HepG2 (cell line): ENCODE results near the gene SERPINA6. TPM values are rescaled to one million over a fixed set of nuclear protein-coding genes. Genes with fewer than 3 reads are reported as not detected.

Experiments used
- ATAC-seq: fragments of 200-7000 bp; cut with Tn5 transposase; 3 replicates; pipeline ENCODE4 v1.9.1; 2020; ENCODE audit warnings: mild to moderate bottlenecking, moderate library complexity
- BruUV-seq: library from RNA; stranded (reverse); fragments of 400-500 nt; replicated peaks from 2 replicates; lab custom pipeline; 2021; lab: Mats Ljungman, UMichigan
- CTCF ChIA-PET: fragments of 300-600 bp; formaldehyde crosslinking; extraction: SDS; loops from one replicate; lab custom pipeline; 2021; ENCODE audit warnings: low total read pairs, inconsistent platforms, low intra/inter-chr PET ratio; lab: Yijun Ruan, JAX
- POLR2A ChIA-PET: fragments of 350-600 bp; sonication (Branson Sonifier 250); formaldehyde crosslinking; loops from one replicate; lab custom pipeline; 2020; ENCODE audit warnings: antibody characterized with exemption, inconsistent platforms; lab: Yijun Ruan, JAX
- DNase-seq: peaks from one replicate; pipeline ENCODE4 v3.0.0-alpha.2; 2015; ENCODE audit warnings: low spot score
- FAIRE-seq: peaks from 3 replicates; lab custom pipeline; 2011; peaks lifted over from hg19 to GRCh38; lab: Jason Lieb, UNC
- H2AFZ ChIP-seq: one replicate; pipeline ENCODE4 v1.6.1; 2011; ENCODE audit warnings: low read length, inconsistent platforms
- H3K27ac ChIP-seq: fragments of 300-600 bp; 3 replicates; pipeline ENCODE4 v1.8.0; 2011; ENCODE audit warnings: mixed run types, mild to moderate bottlenecking, mixed read lengths, low read length, inconsistent platforms; ENCODE audit not compliant: insufficient read depth; ENCODE audit errors: extremely low read length
- H3K27me3 ChIP-seq, 2 experiments: fragments of 200-600 bp in 1 of 2; 2 replicates in 1 of 2; 3 replicates in 1 of 2; pipeline versions ENCODE4 v1.6.0 to v1.8.0; 2011; ENCODE audit warnings: low read length in 2 of 2, mild to moderate bottlenecking in 2 of 2, moderate library complexity in 2 of 2, inconsistent platforms in 1 of 2; ENCODE audit not compliant: insufficient read depth in 2 of 2, control insufficient read depth in 1 of 2
- H3K36me3 ChIP-seq, 2 experiments: fragments of 200-600 bp in 1 of 2; replicated peaks in 1 of 2; 2 replicates in 1 of 2; 3 replicates in 1 of 2; pipeline versions ENCODE4 v1.5.1 to v1.8.0; 2011; ENCODE audit warnings: low read length in 2 of 2, inconsistent platforms in 1 of 2; ENCODE audit not compliant: insufficient read depth in 2 of 2, control insufficient read depth in 1 of 2
- H3K4me1 ChIP-seq: 2 replicates; pipeline ENCODE4 v1.5.1; 2012; ENCODE audit warnings: low read length, inconsistent platforms; ENCODE audit not compliant: insufficient read depth
- H3K4me2 ChIP-seq: 2 replicates; pipeline ENCODE4 v1.6.0; 2011; ENCODE audit warnings: low read depth, low read length, inconsistent platforms
- H3K4me3 ChIP-seq, 3 experiments: fragments of 200-600 bp in 1 of 3; sonication (generic), shearing (Covaris generic) in 1 of 3; replicated peaks in 1 of 3; 2 replicates each; pipeline ENCODE4 v1.5.1; 2011 to 2016; ENCODE audit warnings: low read length in 3 of 3, inconsistent platforms in 2 of 3, low read depth in 2 of 3, mild to moderate bottlenecking in 2 of 3, control low read depth in 1 of 3, mixed read lengths in 1 of 3; ENCODE audit not compliant: insufficient read depth in 1 of 3
- H3K79me2 ChIP-seq: one replicate; pipeline ENCODE4 v1.6.1; 2011; ENCODE audit warnings: low read length, inconsistent platforms; ENCODE audit not compliant: insufficient read depth
- H3K9ac ChIP-seq: 2 replicates; pipeline ENCODE4 v1.6.0; 2011; ENCODE audit warnings: mild to moderate bottlenecking, low read depth, low read length, inconsistent platforms; ENCODE audit not compliant: insufficient read depth
- H3K9me3 ChIP-seq: 2 replicates; pipeline ENCODE4 v1.5.1; 2012; ENCODE audit warnings: mild to moderate bottlenecking, low read length
- H4K20me1 ChIP-seq: 2 replicates; pipeline ENCODE4 v1.6.0; 2011; ENCODE audit warnings: inconsistent platforms, mild to moderate bottlenecking, low read length, moderate library complexity; ENCODE audit not compliant: insufficient read depth
- AGO2 ChIP-seq: fragments of 200-400 bp; formaldehyde crosslinking; optimal IDR thresholded peaks from 2 replicates; pipeline ENCODE3; 2017; ENCODE audit warnings: mild to moderate bottlenecking, low read depth, low read length, moderate library complexity
- CREB1 ChIP-seq, 2 experiments: fragments of 450-650 bp in 1 of 2; IDR thresholded peaks; 2 replicates each; pipeline ENCODE4 v1.6.1; 2016 to 2017; ENCODE audit warnings: control low read depth in 1 of 2, mild to moderate bottlenecking in 1 of 2, missing compliant biosample characterization in 1 of 2, missing genetic modification characterization in 1 of 2
- HDAC2 ChIP-seq: sonication (generic); formaldehyde crosslinking; IDR thresholded peaks from 2 replicates; pipeline ENCODE4 v1.4.0; 2020; ENCODE audit warnings: missing genetic modification reagents
- MED13 ChIP-seq: sonication (generic); formaldehyde crosslinking; IDR thresholded peaks from 2 replicates; pipeline ENCODE4 v1.5.0; 2020; ENCODE audit warnings: missing genetic modification reagents
- MZF1 ChIP-seq: sonication (generic); formaldehyde crosslinking; IDR thresholded peaks from 2 replicates; pipeline ENCODE4 v1.8.1; 2023; ENCODE audit warnings: mild to moderate bottlenecking, missing genetic modification reagents, borderline replicate concordance
- NCOR1 ChIP-seq: fragments of 200-600 bp; sonication (generic); IDR thresholded peaks from 2 replicates; pipeline ENCODE4 v1.7.0; 2017; ENCODE audit warnings: antibody characterized with exemption, low read length, borderline replicate concordance
- NFIC ChIP-seq: IDR thresholded peaks from 2 replicates; pipeline ENCODE4 v1.6.1; 2012; ENCODE audit warnings: mild to moderate bottlenecking, low read length, inconsistent platforms
- SP1 ChIP-seq, 2 experiments: fragments of 450-650 bp in 1 of 2; sonication (generic) in 1 of 2; formaldehyde crosslinking in 1 of 2; IDR thresholded peaks; 2 replicates each; pipeline versions ENCODE4 v1.4.0 to v1.6.1; 2016 to 2020; ENCODE audit warnings: missing genetic modification reagents in 1 of 2
- SRSF1 ChIP-seq: fragments of 200-400 bp; formaldehyde crosslinking; optimal IDR thresholded peaks from 2 replicates; pipeline ENCODE3; 2017; ENCODE audit warnings: mild to moderate bottlenecking, low read depth, low read length, moderate library complexity
- TEAD3 ChIP-seq: optimal IDR thresholded peaks from 2 replicates; pipeline ENCODE3; 2016; ENCODE audit warnings: borderline replicate concordance
- ZFY ChIP-seq: sonication (generic); formaldehyde crosslinking; IDR thresholded peaks from 2 replicates; pipeline ENCODE4 v1.4.0; 2020; ENCODE audit warnings: missing genetic modification reagents
- ZNF138 ChIP-seq: sonication (generic); formaldehyde crosslinking; IDR thresholded peaks from 2 replicates; pipeline ENCODE4 v1.5.0; 2020; ENCODE audit warnings: mild to moderate bottlenecking, low read depth, missing genetic modification reagents
- ZNF44 ChIP-seq: sonication (generic); formaldehyde crosslinking; IDR thresholded peaks from 2 replicates; pipeline ENCODE4 v1.5.1; 2020; ENCODE audit warnings: mild to moderate bottlenecking, missing genetic modification reagents
- ZNF546 ChIP-seq: sonication (generic); formaldehyde crosslinking; conservative IDR thresholded peaks from 2 replicates; pipeline ENCODE4 v1.8.1; 2023; ENCODE audit warnings: mild to moderate bottlenecking, missing genetic modification reagents
- ZNF614 ChIP-seq: IDR thresholded peaks from 2 replicates; pipeline ENCODE4 v1.6.1; 2018; ENCODE audit warnings: missing biosample characterization, missing genetic modification reagents, inconsistent platforms, borderline replicate concordance
- ZNF652 ChIP-seq: IDR thresholded peaks from 2 replicates; pipeline ENCODE4 v1.6.1; 2016; ENCODE audit warnings: low read depth, borderline replicate concordance
- ZSCAN31 ChIP-seq: sonication (generic); formaldehyde crosslinking; IDR thresholded peaks from 2 replicates; pipeline ENCODE4 v1.5.0; 2020; ENCODE audit warnings: low read depth, mild to moderate bottlenecking, missing genetic modification reagents
- WGBS: methylation state at CpG from one replicate; pipeline ENCODE4 v1.1.6; 2017; ENCODE audit warnings: low lambda C conversion rate; 5-methylcytosine and 5-hydroxymethylcytosine counted together
- in situ Hi-C: cut with HindIII; loops from 2 replicates; pipeline ENCODE4 v1.10.0; 2017; ENCODE audit warnings: low pct_unique_long_range_greater_than_20kb; ENCODE audit not compliant: extremely low pct_ligation_motif_present
- intact Hi-C: fragments of 100-400 bp; cut with micrococcal nuclease; formaldehyde crosslinking; loops from one replicate; pipeline ENCODE4 v1.10.0; 2022; ENCODE audit not compliant: unreplicated experiment
- polyA plus RNA-seq, 8 experiments: library from polyadenylated mRNA; depleted of rRNA in 3 of 8; stranded (reverse) in 7 of 8; unstranded in 1 of 8; fragments of >200 nt; fragmentation: Illumina TruSeq in 4 of 8; extraction: Trizol in 4 of 8; gene quantifications; 2 replicates each; pipeline versions ENCODE4 v1.2.1 to v1.2.3, GENCODE V29; 2011 to 2016; ENCODE audit warnings: low read depth in 4 of 8, missing spikeins in 1 of 8, mixed read lengths in 1 of 8; ENCODE audit not compliant: insufficient read depth in 1 of 8
- total RNA-seq, 5 experiments: library from RNA; depleted of rRNA; stranded (reverse); fragments of >200 nt; fragmentation: Illumina TruSeq; extraction: Trizol; gene quantifications; 2 replicates each; pipeline ENCODE4 v1.2.3, GENCODE V29; 2016; ENCODE audit warnings: low read depth in 1 of 5
- TF ChIP-seq, protein P1 (sequence below): sonication (generic); formaldehyde crosslinking; IDR thresholded peaks from 2 replicates; pipeline ENCODE4 v1.5.1; 2020; ENCODE audit warnings: mild to moderate bottlenecking, missing genetic modification reagents, moderate library complexity
- TF ChIP-seq, protein P2 (sequence below): sonication (generic); formaldehyde crosslinking; IDR thresholded peaks from 2 replicates; pipeline ENCODE4 v1.5.1; 2020; ENCODE audit warnings: mild to moderate bottlenecking, missing genetic modification reagents, moderate library complexity

SERPINA6 gene
- total and polyA plus RNA-seq, 2 of the 13 experiments (the other 11 are each of a cell fraction or from before 2014, with no cell fraction given), result 260 to 333 TPM

DNA sequence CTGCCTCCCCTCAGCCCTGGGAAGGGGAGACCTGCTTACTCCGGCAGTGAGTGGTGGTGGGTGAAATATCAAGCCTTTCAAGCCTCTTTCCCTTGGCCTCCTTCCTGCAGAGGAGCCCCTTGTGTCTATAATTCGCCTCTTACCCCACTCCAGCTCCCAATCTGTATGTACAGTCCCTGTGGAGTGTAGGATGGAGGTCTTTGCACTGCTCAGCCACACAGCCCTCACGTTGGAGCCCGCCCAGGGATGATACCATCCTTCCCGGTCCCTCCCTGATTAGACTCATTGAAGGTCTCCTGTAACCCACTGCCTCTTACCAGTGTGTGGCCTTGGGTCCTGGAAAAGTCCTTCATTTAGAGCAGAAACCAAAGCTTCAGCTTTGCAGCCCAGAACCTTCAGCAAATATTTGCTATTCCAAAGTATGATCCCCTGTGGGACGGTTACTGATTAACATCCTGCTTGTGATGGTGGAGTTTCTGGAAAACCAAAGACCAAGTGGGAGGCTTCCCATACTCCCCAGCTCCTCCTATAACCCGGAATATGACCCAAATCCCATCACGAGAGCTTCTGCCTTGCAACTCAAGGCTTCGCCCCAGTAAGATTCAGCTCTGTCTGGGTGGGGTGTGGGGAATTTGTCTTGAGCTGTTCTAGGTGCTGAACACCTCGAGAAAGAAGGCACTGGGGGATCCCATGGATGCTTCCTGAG lies 30.1 kb downstream of the SERPINA6 start, which contains the start of gene SERPINA10:
Gene SERPINA10 (minus strand): TSS at position 397 of the 706 bp plus-strand sequence. CDS start 2,675 bp downstream, outside the sequence.
- POLR2A ChIA-PET, result interaction anchor here (0.7 to 4.9 kb wide), 48 partner anchors 10 to 333 kb away, joined by 3 to 122 read pairs (median 4); partner anchors contain the start of genes CCDC197, DDX24, IFI27L1 and PPP4R4
- in situ Hi-C loops (no loop called here), intact Hi-C loops (loop anchor here (1.0 to 5.0 kb wide), 2 partner anchors 16 to 156 kb away; no protein-coding TSS in a partner anchor)
- peaks cover 27% of the 10 kb centered on the region for H3K79me2 ChIP-seq
- peaks cover 6 to 7% of the 10 kb centered on the region in 2 experiments; a peak in 4 of 5 replicates for H3K36me3 ChIP-seq
- H3K4me2 ChIP-seq, result peak within 1 kb of the TSS; percentile 98
- peak within 1 kb of the TSS; percentile 90 for H3K9ac ChIP-seq
- H4K20me1 ChIP-seq, result no peaks in the 10 kb centered on the region
- H3K4me3 ChIP-seq, result peak within 1 kb of the TSS; percentile 48 to 84 (median 67)
- CTCF ChIA-PET, result no interaction called here
- no peak within 1 kb of the TSS for H2AFZ ChIP-seq
- H3K27ac ChIP-seq, result peak within 1 kb of the TSS; percentile 97
- FAIRE-seq, result peak; percentile 100
- no peaks in the 10 kb centered on the region; a peak in 1 of 5 replicates for H3K27me3 ChIP-seq
- no peaks in the 10 kb centered on the region for H3K9me3 ChIP-seq
- DNase-seq, result peak; percentile 99
- no TSS peak for BruUV-seq
- peak; percentile 95 for ATAC-seq
- H3K4me1 ChIP-seq, result peaks cover 96% of the 10 kb centered on the region
- under 1% methylated on average over 10 of the region's 10 CpGs for WGBS
- TF ChIP-seq ZFY (0 out of 2 replicates have a peak, but pooled peaks have one; percentile 30), CREB1 (IDR thresholded peaks at IDR 0.05) (no peak), CREB1 (CRISPR knock-in tag; IDR thresholded peaks at IDR 0.05) (peak; percentile 75), ZNF44 (0 out of 2 replicates have a peak, but pooled peaks have one; percentile 45), NCOR1 (peak; percentile 53), ZSCAN31 (CRISPR knock-in tag) (peak; percentile 65; the same call in 1 of the 2 replicates), MED13 (CRISPR knock-in tag) (peak; percentile 89), ZNF652 (peak; percentile 15; the same call in 1 of the 2 replicates), SRSF1 (no peak), HDAC2 (CRISPR knock-in tag) (peak; percentile 92), MZF1 (no peak), NFIC (peak; percentile 53; the same call in 1 of the 2 replicates), SP1 (IDR thresholded peaks at IDR 0.05) (no peak), SP1 (CRISPR knock-in tag; IDR thresholded peaks at IDR 0.05) (peak; percentile 39; the same call in 1 of the 2 replicates), AGO2 (no peak), ZNF546 (CRISPR knock-in tag) (no peak), ZNF138 (CRISPR knock-in tag) (no peak), ZNF614 (CRISPR knock-in tag) (peak; percentile 77; the same call in 1 of the 2 replicates), TEAD3 (CRISPR knock-in tag) (peak; percentile 70)
- TF ChIP-seq, protein P1, sequence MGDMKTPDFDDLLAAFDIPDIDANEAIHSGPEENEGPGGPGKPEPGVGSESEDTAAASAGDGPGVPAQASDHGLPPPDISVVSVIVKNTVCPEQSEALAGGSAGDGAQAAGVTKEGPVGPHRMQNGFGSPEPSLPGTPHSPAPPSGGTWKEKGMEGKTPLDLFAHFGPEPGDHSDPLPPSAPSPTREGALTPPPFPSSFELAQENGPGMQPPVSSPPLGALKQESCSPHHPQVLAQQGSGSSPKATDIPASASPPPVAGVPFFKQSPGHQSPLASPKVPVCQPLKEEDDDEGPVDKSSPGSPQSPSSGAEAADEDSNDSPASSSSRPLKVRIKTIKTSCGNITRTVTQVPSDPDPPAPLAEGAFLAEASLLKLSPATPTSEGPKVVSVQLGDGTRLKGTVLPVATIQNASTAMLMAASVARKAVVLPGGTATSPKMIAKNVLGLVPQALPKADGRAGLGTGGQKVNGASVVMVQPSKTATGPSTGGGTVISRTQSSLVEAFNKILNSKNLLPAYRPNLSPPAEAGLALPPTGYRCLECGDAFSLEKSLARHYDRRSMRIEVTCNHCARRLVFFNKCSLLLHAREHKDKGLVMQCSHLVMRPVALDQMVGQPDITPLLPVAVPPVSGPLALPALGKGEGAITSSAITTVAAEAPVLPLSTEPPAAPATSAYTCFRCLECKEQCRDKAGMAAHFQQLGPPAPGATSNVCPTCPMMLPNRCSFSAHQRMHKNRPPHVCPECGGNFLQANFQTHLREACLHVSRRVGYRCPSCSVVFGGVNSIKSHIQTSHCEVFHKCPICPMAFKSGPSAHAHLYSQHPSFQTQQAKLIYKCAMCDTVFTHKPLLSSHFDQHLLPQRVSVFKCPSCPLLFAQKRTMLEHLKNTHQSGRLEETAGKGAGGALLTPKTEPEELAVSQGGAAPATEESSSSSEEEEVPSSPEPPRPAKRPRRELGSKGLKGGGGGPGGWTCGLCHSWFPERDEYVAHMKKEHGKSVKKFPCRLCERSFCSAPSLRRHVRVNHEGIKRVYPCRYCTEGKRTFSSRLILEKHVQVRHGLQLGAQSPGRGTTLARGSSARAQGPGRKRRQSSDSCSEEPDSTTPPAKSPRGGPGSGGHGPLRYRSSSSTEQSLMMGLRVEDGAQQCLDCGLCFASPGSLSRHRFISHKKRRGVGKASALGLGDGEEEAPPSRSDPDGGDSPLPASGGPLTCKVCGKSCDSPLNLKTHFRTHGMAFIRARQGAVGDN (CRISPR knock-in tag), result peak; percentile 55
- TF ChIP-seq, protein P2, sequence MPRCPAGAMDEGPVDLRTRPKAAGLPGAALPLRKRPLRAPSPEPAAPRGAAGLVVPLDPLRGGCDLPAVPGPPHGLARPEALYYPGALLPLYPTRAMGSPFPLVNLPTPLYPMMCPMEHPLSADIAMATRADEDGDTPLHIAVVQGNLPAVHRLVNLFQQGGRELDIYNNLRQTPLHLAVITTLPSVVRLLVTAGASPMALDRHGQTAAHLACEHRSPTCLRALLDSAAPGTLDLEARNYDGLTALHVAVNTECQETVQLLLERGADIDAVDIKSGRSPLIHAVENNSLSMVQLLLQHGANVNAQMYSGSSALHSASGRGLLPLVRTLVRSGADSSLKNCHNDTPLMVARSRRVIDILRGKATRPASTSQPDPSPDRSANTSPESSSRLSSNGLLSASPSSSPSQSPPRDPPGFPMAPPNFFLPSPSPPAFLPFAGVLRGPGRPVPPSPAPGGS (CRISPR knock-in tag), result no peak
